Uterus (tissue), 4 donors: ENCODE measurements around the gene ANKRD65. TPM values are rescaled to one million over a fixed set of nuclear protein-coding genes. Genes with fewer than 3 reads are reported as not detected.
A peak's percentile ranks its signal among the peaks of the same experiment; 100 is the strongest.

Experiments
- DNase-seq, 2 donors: peaks; one replicate each; pipeline ENCODE4 v3.0.0-alpha.2; 2019 to 2020
- H3K27ac ChIP-seq, 2 donors: fragments of 200-600 bp; sonication (generic); 1 replicate in 1 of 2; 2 replicates in 1 of 2; pipeline ENCODE4 v1.5.1; 2016 to 2018
- H3K27me3 ChIP-seq, 2 donors: fragments of 200-600 bp; sonication (generic); one replicate each; pipeline ENCODE4 v1.5.1; 2018 to 2019; ENCODE audit warnings: control low read depth in 1 of 2
- H3K36me3 ChIP-seq, 2 donors: fragments of 200-600 bp; sonication (generic); one replicate each; pipeline ENCODE4 v1.5.1; 2019; ENCODE audit warnings: control low read depth in 1 of 2
- H3K4me1 ChIP-seq, 2 donors: fragments of 200-600 bp; sonication (generic); one replicate each; pipeline ENCODE4 v1.5.1; 2018 to 2019; ENCODE audit warnings: control low read depth in 1 of 2
- H3K4me3 ChIP-seq, 2 donors: fragments of 200-600 bp; sonication (generic); 1 replicate in 1 of 2; 2 replicates in 1 of 2; pipeline ENCODE4 v1.5.1; 2018 to 2019; ENCODE audit warnings: mild to moderate bottlenecking in 1 of 2
- H3K9me3 ChIP-seq, 2 donors: fragments of 200-600 bp; sonication (generic); one replicate each; pipeline ENCODE4 v1.5.1; 2019; ENCODE audit warnings: control low read depth in 1 of 2
- POLR2A ChIP-seq, 2 donors: fragments of 450-650 bp; IDR thresholded peaks; one replicate each; pipeline ENCODE4 v1.6.1; 2016; ENCODE audit warnings: antibody characterized with exemption in 2 of 2, mild to moderate bottlenecking in 1 of 2, moderate library complexity in 1 of 2
- intact Hi-C: fragments of 100-400 bp; cut with DNase I; formaldehyde crosslinking; loops from one replicate; pipeline ENCODE4 v1.15.1; 2023; ENCODE audit warnings: low total_unique reads
- total RNA-seq, 4 donors: library from RNA; depleted of rRNA in 3 of 4; stranded (reverse); fragments of >200 nt in 3 of 4; gene quantifications; one replicate each; pipeline versions ENCODE4 v1.1.0 to v1.2.4, GENCODE V29; 2014 to 2023
- TF ChIP-seq, protein P1 (sequence below), 4 experiments: fragments of 200-600 bp in 2 of 4; fragments of 450-650 bp in 2 of 4; sonication (generic) in 2 of 4; IDR thresholded peaks; one replicate each; pipeline ENCODE4 v1.5.1; 2016 to 2019; ENCODE audit warnings: antibody characterized with exemption in 4 of 4, mild to moderate bottlenecking in 2 of 4, moderate library complexity in 1 of 4
- donor health status: DM: yes; HTN: yes; CAD: no.

The ANKRD65 gene
- total RNA-seq, 4 donors from 2014 or later, result 1.3 to 20.0 (median 6.7) TPM

DNA sequence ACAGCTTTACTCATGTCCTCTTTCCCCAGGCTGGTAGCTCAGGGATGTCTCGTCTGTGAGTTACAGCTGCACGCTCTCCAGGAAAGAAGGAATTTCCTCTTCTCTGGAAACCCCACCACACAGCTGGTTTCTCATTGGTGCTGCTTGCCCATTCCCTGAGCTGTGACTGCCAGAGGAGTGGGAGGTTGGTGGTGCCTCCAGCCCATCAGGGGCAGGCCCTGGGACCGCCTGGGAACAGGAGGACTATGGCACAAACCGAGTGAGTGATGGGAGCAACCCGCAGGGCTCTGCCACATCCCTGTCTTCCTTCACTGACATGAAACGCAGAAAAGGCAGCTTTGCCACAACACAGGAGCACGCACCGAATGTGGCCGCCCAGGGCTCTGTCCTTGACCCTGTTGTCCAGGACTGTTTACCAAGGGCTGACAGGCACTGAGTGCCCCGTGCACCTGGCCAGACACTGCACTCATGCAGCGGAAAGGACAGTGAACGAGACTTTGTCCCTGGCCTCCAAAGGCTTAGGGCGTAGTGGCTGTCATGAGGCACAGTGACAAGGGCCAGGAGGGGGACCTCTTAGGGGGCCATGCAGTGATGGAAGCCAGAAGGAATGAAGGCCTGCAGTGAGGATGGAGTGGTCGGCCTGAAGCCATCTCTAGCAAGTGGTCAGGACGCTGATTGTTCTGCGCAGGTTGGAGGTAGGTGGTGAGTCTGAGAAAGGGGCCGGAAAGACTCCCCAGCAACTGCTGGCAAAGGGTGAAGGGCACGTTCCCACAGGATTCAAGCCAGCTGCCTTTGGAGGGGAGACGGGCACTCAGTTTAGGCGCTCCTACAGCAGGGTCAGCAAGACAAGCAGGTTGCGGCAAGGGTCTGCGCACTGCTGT is 20.3 kb downstream of the ANKRD65 start:
- Histone ChIP-seq H3K4me1 (peaks cover 11 to 25% of the 10 kb centered on the region in 2 donors), H3K4me3 (no peak overlapping the region), H3K27ac (no peak overlapping the region), H3K9me3 (no peaks in the 10 kb centered on the region), H3K27me3 (no peaks in the 10 kb centered on the region), H3K36me3 (no peaks in the 10 kb centered on the region)
- TF ChIP-seq, protein P1, sequence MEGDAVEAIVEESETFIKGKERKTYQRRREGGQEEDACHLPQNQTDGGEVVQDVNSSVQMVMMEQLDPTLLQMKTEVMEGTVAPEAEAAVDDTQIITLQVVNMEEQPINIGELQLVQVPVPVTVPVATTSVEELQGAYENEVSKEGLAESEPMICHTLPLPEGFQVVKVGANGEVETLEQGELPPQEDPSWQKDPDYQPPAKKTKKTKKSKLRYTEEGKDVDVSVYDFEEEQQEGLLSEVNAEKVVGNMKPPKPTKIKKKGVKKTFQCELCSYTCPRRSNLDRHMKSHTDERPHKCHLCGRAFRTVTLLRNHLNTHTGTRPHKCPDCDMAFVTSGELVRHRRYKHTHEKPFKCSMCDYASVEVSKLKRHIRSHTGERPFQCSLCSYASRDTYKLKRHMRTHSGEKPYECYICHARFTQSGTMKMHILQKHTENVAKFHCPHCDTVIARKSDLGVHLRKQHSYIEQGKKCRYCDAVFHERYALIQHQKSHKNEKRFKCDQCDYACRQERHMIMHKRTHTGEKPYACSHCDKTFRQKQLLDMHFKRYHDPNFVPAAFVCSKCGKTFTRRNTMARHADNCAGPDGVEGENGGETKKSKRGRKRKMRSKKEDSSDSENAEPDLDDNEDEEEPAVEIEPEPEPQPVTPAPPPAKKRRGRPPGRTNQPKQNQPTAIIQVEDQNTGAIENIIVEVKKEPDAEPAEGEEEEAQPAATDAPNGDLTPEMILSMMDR (IDR thresholded peaks at IDR 0.05), result no peak
- intact Hi-C loops, result no loop called here
- no peak for DNase-seq

DNA sequence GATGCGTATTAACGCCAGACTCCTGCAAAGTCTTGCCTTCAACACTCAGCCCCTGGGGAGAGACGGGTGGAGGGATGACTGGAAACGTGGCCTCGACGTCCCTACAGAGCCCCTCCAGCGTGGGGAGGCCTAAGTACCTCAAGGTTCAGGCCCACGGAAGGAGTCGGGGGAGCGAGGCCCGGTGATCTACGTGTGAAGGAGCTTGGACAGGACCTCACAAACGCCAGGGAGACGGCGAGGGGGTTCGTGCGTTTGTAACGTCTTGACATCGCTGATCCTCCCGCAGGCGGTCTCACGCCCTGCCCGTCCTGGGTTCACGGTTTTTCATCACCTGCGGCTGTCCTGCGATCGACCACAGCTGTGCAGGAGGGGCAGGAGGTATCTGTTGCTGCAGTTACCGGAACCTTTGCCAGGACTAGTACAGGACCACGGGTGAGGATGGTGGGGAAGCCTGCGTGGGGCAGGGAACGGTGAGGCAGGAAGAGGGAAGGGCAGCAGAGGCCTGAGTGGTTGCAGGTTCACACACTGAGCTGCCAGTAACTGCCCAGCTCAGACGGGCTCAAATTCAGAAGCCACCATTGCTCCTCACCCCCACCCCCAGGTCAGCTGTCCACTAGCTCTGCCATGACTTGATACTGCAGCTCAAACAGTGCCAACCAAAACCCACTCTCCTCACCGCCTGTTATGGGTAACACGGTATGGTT is 21.1 kb downstream of the ANKRD65 start:
- Histone ChIP-seq H3K36me3 (no peaks in the 10 kb centered on the region), H3K27ac (peak overlapping the region; percentile 75 to 85)
- intact Hi-C loops, result no loop called here

DNA sequence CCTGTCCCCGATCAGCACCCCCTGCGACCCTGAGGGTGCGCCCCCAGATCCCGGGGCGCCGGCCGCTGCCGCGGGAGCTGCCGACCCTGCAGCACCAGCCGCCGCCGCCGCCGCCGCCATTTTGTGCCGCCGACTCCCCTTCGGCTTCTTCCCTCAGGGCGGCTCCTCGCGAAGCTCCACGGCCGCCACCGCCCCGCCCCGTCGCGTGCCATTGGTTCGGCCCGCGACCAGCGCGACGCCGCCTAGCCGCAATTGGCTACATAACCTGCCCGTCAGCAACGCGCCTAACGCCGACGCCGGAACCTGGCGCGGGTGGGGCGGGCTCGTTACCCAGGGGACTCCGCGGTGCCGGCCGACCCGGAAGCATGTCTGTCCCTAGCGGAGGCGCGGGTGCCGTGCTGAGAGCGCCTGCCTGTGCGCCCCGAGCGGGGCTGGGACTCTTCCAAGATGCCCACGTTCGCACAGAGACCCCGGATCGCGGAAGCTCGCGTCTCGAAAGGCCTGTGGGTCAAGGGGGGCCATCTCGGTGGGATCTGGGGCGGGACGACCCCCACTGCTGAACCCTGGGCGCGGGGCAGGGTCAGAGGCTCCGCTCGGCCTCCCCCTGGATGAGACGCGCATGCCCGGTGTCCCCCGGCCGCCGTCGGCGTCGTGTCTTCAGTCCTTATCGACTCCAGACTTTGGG is 21.7 kb downstream of the ANKRD65 start, which contains the start of gene CCNL2:
TSS of gene CCNL2 (minus strand) at position 149 of the 685 bp plus-strand sequence. CDS start at position 120, 29 bp downstream.
- intact Hi-C loops, result no loop called here
- H3K4me3 ChIP-seq, result peak within 1 kb of the TSS; percentile 94 to 97
- H3K4me1 ChIP-seq, result peaks cover 6 to 18% of the 10 kb centered on the region in 2 donors
- H3K9me3 ChIP-seq, result no peaks in the 10 kb centered on the region
- H3K36me3 ChIP-seq, result no peaks in the 10 kb centered on the region
- DNase-seq, result peak; percentile 97 to 99
- TF ChIP-seq POLR2A (IDR thresholded peaks at IDR 0.05), result peak; percentile 6 to 59
- TF ChIP-seq, protein P1 (IDR thresholded peaks at IDR 0.05), result peak; percentile 53 to 89 (median 75)
- H3K27me3 ChIP-seq, result no peaks in the 10 kb centered on the region
- peak within 1 kb of the TSS; percentile 75 to 85 for H3K27ac ChIP-seq

More for the DNA sequence above, 21.1 kb downstream of the ANKRD65 start:
- Histone ChIP-seq H3K27me3 (no peaks in the 10 kb centered on the region), H3K4me3 (peak overlapping the region; percentile 94 to 97), H3K9me3 (no peaks in the 10 kb centered on the region), H3K4me1 (peaks cover 6 to 18% of the 10 kb centered on the region in 2 donors)
- no peak for DNase-seq
- TF ChIP-seq, protein P1 (IDR thresholded peaks at IDR 0.05), result no peak
- no peak for TF ChIP-seq POLR2A (IDR thresholded peaks at IDR 0.05)

DNA sequence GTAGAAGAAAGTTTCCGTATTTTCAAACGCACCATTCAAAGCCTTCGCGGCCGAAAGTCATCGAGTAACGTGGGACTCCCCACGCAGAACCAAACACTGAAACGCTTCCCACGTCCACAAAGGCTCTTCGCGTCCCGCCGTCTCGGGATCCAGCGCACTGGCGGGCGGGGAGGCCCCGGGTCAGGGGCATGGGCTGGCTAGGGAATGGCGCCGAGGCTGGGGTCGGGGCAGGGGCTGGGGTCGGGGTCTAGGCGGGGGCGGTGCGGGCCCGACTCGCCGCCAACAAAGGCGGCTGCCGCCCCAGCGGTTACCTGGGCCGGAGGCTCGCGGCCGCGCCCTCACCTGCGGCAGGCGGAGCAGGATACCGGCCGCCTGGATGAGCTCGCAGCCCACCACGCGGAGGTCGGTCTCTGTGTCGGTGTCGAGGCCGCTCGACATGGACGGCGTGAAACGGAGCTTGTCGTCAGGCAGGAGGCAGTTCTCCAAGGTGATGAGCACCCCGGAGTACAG is 22.3 kb downstream of the ANKRD65 start:
- TF ChIP-seq, protein P1 (IDR thresholded peaks at IDR 0.05), result no peak
- no peak for TF ChIP-seq POLR2A (IDR thresholded peaks at IDR 0.05)
- peak overlapping the region; percentile 68 to 83 for H3K27ac ChIP-seq
- no peaks in the 10 kb centered on the region for H3K36me3 ChIP-seq
- H3K4me1 ChIP-seq, result peaks cover 6 to 18% of the 10 kb centered on the region in 2 donors
- intact Hi-C loops, result no loop called here
- no peaks in the 10 kb centered on the region for H3K9me3 ChIP-seq
- no peaks in the 10 kb centered on the region for H3K27me3 ChIP-seq
- DNase-seq, result no peak
- H3K4me3 ChIP-seq, result peak overlapping the region; percentile 94 to 97
